Suprapubic skin (tissue), 4 donors: ENCODE data around the gene OR52B2.

ENCODE experiments used
- CTCF ChIP-seq, 2 donors: fragments of 200-600 bp in 1 of 2; fragments of 450-650 bp in 1 of 2; sonication (generic) in 1 of 2; IDR thresholded peaks; one replicate each; pipeline ENCODE4 v1.5.1; 2016 to 2019; ENCODE audit warnings: antibody characterized with exemption in 2 of 2, mild to moderate bottlenecking in 1 of 2, moderate library complexity in 1 of 2
- POLR2A ChIP-seq, 2 donors: fragments of 450-650 bp; IDR thresholded peaks; one replicate each; pipeline ENCODE4 v1.6.1; 2017; ENCODE audit warnings: antibody characterized with exemption in 2 of 2, mild to moderate bottlenecking in 2 of 2, moderate library complexity in 2 of 2
- POLR2AphosphoS5 ChIP-seq, 3 donors: sonication (generic); formaldehyde crosslinking; IDR thresholded peaks; one replicate each; pipeline ENCODE4 v1.6.1; 2017; ENCODE audit warnings: antibody characterized with exemption in 3 of 3

DNA sequence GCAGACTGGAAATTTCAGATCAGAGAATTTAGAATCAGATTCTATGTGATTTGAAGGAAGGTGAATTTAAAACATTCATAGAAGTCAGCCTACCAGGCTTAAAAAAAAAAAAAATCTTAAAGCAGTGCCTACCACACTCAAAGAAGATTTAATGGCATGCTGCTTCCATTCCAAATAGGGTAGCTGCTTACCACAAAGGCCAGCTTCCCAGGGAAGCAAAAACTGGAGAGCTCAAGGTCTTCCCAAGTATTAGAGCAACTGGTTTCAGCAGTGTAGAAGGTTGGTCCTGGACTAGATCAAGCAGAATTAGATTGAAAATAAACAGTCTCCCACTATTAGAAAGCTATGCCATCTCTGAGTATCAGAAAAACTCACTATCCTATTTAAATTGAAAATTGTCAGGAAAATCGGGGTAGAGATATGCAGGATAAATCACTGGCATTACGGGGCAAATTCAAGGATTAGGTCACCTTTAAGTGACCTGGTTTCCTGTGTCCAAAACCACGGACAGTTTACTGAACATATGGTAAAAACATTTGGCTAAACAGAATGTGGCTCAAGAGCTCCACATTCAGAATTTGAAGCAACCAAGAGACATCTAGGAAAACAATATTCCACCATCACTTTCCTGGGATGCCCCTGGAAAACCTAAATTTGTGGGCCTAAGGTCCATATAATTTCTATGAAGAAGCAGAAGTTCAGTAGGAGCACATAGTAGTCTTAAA, 36.5 kb upstream of the OR52B2 start:
- TF ChIP-seq POLR2A (IDR thresholded peaks at IDR 0.05) (no peak), CTCF (IDR thresholded peaks at IDR 0.05) (no peak), POLR2AphosphoS5 (IDR thresholded peaks at IDR 0.05) (no peak)
